22Rv1 (cell line): Measurements from ENCODE around the gene ROR1.

ENCODE experiments used
- CTCF ChIP-seq: fragments of 450-650 bp; IDR thresholded peaks from 2 replicates; pipeline ENCODE4 v1.5.1; 2017; ENCODE audit warnings: mild to moderate bottlenecking
- ZFX ChIP-seq: fragments of 450-650 bp; IDR thresholded peaks from 2 replicates; pipeline ENCODE4 v1.6.1; 2017; ENCODE audit warnings: antibody characterized with exemption, borderline replicate concordance

GRCh38 chr1:64228167-64228957 is 454.5 kb downstream of the ROR1 start:
- TF ChIP-seq CTCF (no peak), ZFX (no peak)
